Neural crest cell (in vitro differentiated cells): Measurements from ENCODE around the gene MIB2. TPM values are rescaled to one million over a fixed set of nuclear protein-coding genes. Genes with fewer than 3 reads are reported as not detected.
A peak's percentile ranks its signal among the peaks of the same experiment; 100 is the strongest.

Experiments used
- DNase-seq: peaks from one replicate; pipeline ENCODE4 v3.0.0; 2021; ENCODE audit warnings: low read depth, mixed read lengths, low spot score
- H3K27ac Mint-ChIP-seq: one replicate; pipeline ENCODE4 v1.8.0; 2021; ENCODE audit warnings: mild to moderate bottlenecking, mixed read lengths; ENCODE audit not compliant: unreplicated experiment
- H3K27me3 Mint-ChIP-seq: 2 replicates; pipeline ENCODE4 v1.8.0; 2021; ENCODE audit warnings: low read depth, mild to moderate bottlenecking, mixed read lengths
- H3K36me3 Mint-ChIP-seq: 2 replicates; pipeline ENCODE4 v1.8.0; 2021; ENCODE audit warnings: low read depth, mild to moderate bottlenecking, mixed read lengths
- H3K4me1 Mint-ChIP-seq: 2 replicates; pipeline ENCODE4 v1.8.0; 2021; ENCODE audit warnings: mixed read lengths
- H3K4me3 Mint-ChIP-seq: one replicate; pipeline ENCODE4 v1.8.0; 2021; ENCODE audit warnings: mild to moderate bottlenecking, mixed read lengths
- H3K9me3 Mint-ChIP-seq: 2 replicates; pipeline ENCODE4 v1.8.0; 2021; ENCODE audit warnings: mixed read lengths
- total RNA-seq: library from RNA; stranded (reverse); gene quantifications from 2 replicates; pipeline ENCODE4 v1.2.1, GENCODE V29; 2021
- TF ChIP-seq, protein P1 (sequence below): fragments of 200-600 bp; sonication (generic); conservative IDR thresholded peaks from 2 replicates; pipeline ENCODE4 v1.5.0; 2021; ENCODE audit warnings: antibody characterized with exemption, mild to moderate bottlenecking

MIB2 gene
- total RNA-seq, 1 donor from 2014 or later, result 105 TPM

DNA sequence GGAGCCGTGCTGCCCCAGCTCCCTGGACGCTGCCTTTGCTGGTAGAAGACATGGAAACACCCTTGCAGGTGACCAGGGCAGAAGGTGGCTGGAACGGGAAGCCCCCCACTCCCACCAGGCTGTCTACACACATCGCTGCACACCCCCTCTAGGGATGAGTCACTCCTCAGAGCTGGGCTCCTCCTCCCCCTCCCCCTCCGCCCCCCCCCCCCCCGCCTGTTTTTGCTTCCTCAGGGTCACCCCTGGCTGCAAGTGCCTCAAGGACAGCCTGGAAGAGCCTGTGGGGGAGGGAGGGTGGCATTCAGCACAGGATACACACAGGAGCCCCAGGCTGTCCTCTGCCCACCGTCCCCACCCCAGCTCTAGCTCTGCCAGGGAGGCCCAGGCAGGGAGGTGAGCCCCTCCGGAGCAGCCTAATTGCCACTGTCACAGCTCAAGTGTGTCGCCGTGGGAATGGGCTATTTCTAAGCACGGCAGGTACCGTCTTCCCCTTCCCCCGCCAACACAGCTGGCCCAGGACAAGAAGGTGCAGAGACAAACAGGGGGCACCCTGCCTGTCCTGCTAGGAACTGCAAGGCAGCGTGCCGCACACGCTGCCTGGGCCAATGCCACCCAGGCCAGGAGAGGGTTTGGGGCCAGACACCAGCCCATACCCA is 17.9 kb upstream of the MIB2 start:
- no peak overlapping the region for H3K27ac Mint-ChIP-seq
- H3K4me3 Mint-ChIP-seq, result peak overlapping the region; percentile 81
- no peaks in the 10 kb centered on the region for H3K9me3 Mint-ChIP-seq
- peaks cover 36% of the 10 kb centered on the region for H3K27me3 Mint-ChIP-seq
- no peak for DNase-seq
- H3K36me3 Mint-ChIP-seq, result no peaks in the 10 kb centered on the region
- no peaks in the 10 kb centered on the region for H3K4me1 Mint-ChIP-seq
- TF ChIP-seq, protein P1, sequence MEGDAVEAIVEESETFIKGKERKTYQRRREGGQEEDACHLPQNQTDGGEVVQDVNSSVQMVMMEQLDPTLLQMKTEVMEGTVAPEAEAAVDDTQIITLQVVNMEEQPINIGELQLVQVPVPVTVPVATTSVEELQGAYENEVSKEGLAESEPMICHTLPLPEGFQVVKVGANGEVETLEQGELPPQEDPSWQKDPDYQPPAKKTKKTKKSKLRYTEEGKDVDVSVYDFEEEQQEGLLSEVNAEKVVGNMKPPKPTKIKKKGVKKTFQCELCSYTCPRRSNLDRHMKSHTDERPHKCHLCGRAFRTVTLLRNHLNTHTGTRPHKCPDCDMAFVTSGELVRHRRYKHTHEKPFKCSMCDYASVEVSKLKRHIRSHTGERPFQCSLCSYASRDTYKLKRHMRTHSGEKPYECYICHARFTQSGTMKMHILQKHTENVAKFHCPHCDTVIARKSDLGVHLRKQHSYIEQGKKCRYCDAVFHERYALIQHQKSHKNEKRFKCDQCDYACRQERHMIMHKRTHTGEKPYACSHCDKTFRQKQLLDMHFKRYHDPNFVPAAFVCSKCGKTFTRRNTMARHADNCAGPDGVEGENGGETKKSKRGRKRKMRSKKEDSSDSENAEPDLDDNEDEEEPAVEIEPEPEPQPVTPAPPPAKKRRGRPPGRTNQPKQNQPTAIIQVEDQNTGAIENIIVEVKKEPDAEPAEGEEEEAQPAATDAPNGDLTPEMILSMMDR, result peak; percentile 48

- H3K4me3 Mint-ChIP-seq, result peak overlapping the region; percentile 81
- H3K4me1 Mint-ChIP-seq, result no peaks in the 10 kb centered on the region
- peaks cover 42% of the 10 kb centered on the region for H3K27me3 Mint-ChIP-seq
- no peak for DNase-seq
- TF ChIP-seq, protein P1, result no peak
- H3K27ac Mint-ChIP-seq, result no peak overlapping the region
- no peaks in the 10 kb centered on the region for H3K36me3 Mint-ChIP-seq
- no peaks in the 10 kb centered on the region for H3K9me3 Mint-ChIP-seq
Observed at GRCh38 chr1:1598051-1598719, 17.1 kb upstream of the MIB2 start.

DNA sequence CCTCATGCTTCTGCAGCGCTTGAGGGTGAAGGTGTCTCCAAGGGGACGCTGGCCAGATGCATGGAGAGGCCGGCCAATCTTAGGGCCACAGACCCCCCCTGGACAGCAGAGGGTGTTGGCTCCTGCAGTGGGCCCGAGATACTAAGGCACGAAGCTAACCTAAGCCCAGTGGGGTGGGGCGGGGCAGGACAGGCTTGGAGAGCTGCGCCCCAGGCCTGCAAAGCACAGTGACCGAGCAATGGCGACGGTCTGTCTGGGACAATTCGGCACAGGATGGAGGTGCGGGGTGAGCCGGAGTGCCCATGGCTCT is 16.6 kb upstream of the MIB2 start:
- no peaks in the 10 kb centered on the region for H3K4me1 Mint-ChIP-seq
- H3K9me3 Mint-ChIP-seq, result no peaks in the 10 kb centered on the region
- no peak overlapping the region for H3K27ac Mint-ChIP-seq
- H3K4me3 Mint-ChIP-seq, result peak overlapping the region; percentile 80
- H3K36me3 Mint-ChIP-seq, result no peaks in the 10 kb centered on the region
- H3K27me3 Mint-ChIP-seq, result peaks cover 46% of the 10 kb centered on the region
- no peak for DNase-seq
- TF ChIP-seq, protein P1, result no peak

GRCh38 chr1:1599030-1599934 is 16.0 kb upstream of the MIB2 start:
- H3K9me3 Mint-ChIP-seq, result no peaks in the 10 kb centered on the region
- H3K4me3 Mint-ChIP-seq, result peak overlapping the region; percentile 80
- H3K36me3 Mint-ChIP-seq, result no peaks in the 10 kb centered on the region
- H3K4me1 Mint-ChIP-seq, result no peaks in the 10 kb centered on the region
- TF ChIP-seq, protein P1, result peak; percentile 24
- no peak overlapping the region for H3K27ac Mint-ChIP-seq
- peaks cover 46% of the 10 kb centered on the region for H3K27me3 Mint-ChIP-seq
- DNase-seq, result no peak

DNA sequence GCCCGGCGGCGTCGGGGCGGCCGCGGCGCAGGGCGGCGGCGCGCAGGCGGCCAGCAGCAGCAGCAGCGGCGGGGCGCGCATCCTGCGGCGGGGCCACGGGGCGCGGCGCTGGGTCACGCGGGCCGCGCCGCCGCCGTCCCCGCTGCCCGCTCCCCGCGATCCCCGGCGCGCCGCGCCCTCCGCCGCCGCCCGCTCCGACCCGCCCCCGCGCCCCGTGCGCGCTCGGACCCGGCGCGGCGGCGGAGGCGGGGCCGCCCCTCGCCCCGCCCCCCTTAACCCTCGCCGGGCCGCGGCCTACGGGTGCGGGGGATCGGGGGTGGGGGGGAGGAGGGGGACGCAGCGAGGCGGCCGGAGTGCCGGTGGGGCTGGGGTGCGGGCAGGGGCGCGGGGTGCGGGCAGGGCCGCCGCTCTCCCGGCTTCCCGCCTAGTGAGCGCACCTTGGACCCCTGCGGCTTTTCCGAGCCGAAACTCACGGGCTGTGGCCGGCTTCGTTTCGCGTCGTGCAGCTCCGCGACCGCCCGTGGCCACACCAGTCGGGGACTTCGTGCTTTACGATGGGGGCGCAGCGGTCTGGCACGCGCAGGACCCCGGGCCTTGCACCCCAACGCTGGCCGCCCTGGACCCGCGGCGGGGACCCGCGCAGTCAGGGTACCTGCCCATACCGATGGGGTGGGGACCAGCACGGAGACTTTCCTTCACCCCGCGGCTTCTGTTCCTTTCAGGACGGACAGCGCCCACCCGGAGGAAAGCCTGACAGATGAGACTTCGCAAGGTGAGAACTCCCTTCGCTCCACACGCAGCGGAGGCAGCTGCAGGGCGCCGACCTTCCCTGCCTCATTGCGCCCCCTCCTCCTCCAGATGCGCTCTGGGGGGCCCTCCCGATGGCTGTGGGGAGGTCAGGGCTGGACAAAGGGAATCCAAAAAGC is 15.1 kb upstream of the MIB2 start, which contains the start of gene FNDC10:
Gene FNDC10, minus strand, starts transcription at position 201 of the 926 bp plus-strand sequence. Its CDS starts 120 bp downstream, at position 81.
- H3K4me1 Mint-ChIP-seq, result no peaks in the 10 kb centered on the region
- TF ChIP-seq, protein P1, result no peak
- H3K9me3 Mint-ChIP-seq, result no peaks in the 10 kb centered on the region
- peak within 1 kb of the TSS; percentile 80 for H3K4me3 Mint-ChIP-seq
- no peak within 1 kb of the TSS for H3K27ac Mint-ChIP-seq
- H3K36me3 Mint-ChIP-seq, result no peaks in the 10 kb centered on the region
- DNase-seq, result no peak
- peaks cover 46% of the 10 kb centered on the region for H3K27me3 Mint-ChIP-seq
